GM23338 (cell line): ENCODE measurements around the gene HTRA2.

Experiments
- POLR2AphosphoS5 ChIP-seq: IDR thresholded peaks from 2 replicates; pipeline ENCODE4 v1.6.1; 2016; ENCODE audit warnings: antibody characterized with exemption, low read depth
- TF ChIP-seq, protein P1 (sequence below): IDR thresholded peaks from one replicate; pipeline ENCODE4 v1.6.1; 2018; ENCODE audit warnings: antibody characterized with exemption; ENCODE audit not compliant: unreplicated experiment
- TF ChIP-seq, protein P2 (sequence below): IDR thresholded peaks from 2 replicates; pipeline ENCODE4 v1.6.1; 2016; ENCODE audit warnings: antibody characterized with exemption
- TF ChIP-seq, protein P3 (sequence below), 2 experiments: fragments of 200-600 bp in 1 of 2; sonication (generic) in 1 of 2; conservative IDR thresholded peaks; 2 replicates each; pipeline versions ENCODE4 v1.5.1 to v1.6.1; 2016 to 2017; ENCODE audit warnings: antibody characterized with exemption in 2 of 2, low read depth in 2 of 2, mild to moderate bottlenecking in 2 of 2, moderate library complexity in 1 of 2

- TF ChIP-seq, protein P1, sequence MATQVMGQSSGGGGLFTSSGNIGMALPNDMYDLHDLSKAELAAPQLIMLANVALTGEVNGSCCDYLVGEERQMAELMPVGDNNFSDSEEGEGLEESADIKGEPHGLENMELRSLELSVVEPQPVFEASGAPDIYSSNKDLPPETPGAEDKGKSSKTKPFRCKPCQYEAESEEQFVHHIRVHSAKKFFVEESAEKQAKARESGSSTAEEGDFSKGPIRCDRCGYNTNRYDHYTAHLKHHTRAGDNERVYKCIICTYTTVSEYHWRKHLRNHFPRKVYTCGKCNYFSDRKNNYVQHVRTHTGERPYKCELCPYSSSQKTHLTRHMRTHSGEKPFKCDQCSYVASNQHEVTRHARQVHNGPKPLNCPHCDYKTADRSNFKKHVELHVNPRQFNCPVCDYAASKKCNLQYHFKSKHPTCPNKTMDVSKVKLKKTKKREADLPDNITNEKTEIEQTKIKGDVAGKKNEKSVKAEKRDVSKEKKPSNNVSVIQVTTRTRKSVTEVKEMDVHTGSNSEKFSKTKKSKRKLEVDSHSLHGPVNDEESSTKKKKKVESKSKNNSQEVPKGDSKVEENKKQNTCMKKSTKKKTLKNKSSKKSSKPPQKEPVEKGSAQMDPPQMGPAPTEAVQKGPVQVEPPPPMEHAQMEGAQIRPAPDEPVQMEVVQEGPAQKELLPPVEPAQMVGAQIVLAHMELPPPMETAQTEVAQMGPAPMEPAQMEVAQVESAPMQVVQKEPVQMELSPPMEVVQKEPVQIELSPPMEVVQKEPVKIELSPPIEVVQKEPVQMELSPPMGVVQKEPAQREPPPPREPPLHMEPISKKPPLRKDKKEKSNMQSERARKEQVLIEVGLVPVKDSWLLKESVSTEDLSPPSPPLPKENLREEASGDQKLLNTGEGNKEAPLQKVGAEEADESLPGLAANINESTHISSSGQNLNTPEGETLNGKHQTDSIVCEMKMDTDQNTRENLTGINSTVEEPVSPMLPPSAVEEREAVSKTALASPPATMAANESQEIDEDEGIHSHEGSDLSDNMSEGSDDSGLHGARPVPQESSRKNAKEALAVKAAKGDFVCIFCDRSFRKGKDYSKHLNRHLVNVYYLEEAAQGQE = no peak
- TF ChIP-seq, protein P2, sequence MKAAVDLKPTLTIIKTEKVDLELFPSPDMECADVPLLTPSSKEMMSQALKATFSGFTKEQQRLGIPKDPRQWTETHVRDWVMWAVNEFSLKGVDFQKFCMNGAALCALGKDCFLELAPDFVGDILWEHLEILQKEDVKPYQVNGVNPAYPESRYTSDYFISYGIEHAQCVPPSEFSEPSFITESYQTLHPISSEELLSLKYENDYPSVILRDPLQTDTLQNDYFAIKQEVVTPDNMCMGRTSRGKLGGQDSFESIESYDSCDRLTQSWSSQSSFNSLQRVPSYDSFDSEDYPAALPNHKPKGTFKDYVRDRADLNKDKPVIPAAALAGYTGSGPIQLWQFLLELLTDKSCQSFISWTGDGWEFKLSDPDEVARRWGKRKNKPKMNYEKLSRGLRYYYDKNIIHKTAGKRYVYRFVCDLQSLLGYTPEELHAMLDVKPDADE = no peak
- TF ChIP-seq, protein P3, sequence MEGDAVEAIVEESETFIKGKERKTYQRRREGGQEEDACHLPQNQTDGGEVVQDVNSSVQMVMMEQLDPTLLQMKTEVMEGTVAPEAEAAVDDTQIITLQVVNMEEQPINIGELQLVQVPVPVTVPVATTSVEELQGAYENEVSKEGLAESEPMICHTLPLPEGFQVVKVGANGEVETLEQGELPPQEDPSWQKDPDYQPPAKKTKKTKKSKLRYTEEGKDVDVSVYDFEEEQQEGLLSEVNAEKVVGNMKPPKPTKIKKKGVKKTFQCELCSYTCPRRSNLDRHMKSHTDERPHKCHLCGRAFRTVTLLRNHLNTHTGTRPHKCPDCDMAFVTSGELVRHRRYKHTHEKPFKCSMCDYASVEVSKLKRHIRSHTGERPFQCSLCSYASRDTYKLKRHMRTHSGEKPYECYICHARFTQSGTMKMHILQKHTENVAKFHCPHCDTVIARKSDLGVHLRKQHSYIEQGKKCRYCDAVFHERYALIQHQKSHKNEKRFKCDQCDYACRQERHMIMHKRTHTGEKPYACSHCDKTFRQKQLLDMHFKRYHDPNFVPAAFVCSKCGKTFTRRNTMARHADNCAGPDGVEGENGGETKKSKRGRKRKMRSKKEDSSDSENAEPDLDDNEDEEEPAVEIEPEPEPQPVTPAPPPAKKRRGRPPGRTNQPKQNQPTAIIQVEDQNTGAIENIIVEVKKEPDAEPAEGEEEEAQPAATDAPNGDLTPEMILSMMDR (conservative IDR thresholded peaks at IDR 0.05; ENCODE audit: low read depth in 2 of 2) = no peak
- TF ChIP-seq POLR2AphosphoS5 = no peak
These were observed 41.3 kb downstream of the HTRA2 start for GRCh38 chr2:74571058-74571457.
